ENCODE measurements around the gene SLC44A1.

DNA sequence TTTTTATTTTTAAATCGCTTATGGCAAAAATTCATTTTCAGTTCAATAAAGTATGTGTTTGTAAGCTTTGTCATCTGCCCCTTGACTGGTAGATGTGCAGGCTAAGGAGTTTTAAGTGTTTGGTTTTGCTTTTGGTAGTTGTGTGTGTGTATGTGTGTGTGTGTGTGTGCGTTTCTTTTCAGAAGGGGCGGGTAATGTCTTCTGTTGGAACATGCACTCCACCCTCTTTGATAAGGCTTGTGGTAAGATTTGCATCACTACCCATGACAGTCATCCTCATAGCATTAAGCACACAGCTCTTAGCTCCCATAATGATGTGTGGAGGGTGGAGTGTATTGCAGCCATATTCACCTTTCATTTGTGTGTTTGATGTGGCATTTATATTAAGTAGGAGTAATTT is 111.3 kb downstream of the SLC44A1 start:
- no peak for TF ChIP-seq RAD21 (IDR thresholded peaks at IDR 0.05; ENCODE audit: low read length)
- TF ChIP-seq, protein P1, sequence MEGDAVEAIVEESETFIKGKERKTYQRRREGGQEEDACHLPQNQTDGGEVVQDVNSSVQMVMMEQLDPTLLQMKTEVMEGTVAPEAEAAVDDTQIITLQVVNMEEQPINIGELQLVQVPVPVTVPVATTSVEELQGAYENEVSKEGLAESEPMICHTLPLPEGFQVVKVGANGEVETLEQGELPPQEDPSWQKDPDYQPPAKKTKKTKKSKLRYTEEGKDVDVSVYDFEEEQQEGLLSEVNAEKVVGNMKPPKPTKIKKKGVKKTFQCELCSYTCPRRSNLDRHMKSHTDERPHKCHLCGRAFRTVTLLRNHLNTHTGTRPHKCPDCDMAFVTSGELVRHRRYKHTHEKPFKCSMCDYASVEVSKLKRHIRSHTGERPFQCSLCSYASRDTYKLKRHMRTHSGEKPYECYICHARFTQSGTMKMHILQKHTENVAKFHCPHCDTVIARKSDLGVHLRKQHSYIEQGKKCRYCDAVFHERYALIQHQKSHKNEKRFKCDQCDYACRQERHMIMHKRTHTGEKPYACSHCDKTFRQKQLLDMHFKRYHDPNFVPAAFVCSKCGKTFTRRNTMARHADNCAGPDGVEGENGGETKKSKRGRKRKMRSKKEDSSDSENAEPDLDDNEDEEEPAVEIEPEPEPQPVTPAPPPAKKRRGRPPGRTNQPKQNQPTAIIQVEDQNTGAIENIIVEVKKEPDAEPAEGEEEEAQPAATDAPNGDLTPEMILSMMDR (IDR thresholded peaks at IDR 0.05) = no peak
- TF ChIP-seq, protein P2, sequence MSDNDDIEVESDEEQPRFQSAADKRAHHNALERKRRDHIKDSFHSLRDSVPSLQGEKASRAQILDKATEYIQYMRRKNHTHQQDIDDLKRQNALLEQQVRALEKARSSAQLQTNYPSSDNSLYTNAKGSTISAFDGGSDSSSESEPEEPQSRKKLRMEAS (IDR thresholded peaks at IDR 0.05; ENCODE audit: low read depth) = no peak
- TF ChIP-seq EZH2phosphoT487 (IDR thresholded peaks at IDR 0.05; ENCODE audit: borderline replicate concordance, low read depth) = no peak
